ENCODE measurements around the gene LHX8. TPM values are rescaled to one million over a fixed set of nuclear protein-coding genes. Genes with fewer than 3 reads are reported as not detected.
A peak's percentile ranks its signal among the peaks of the same experiment; 100 is the strongest.
"Not testable (repeated sequence)": the region's sequence is repeated elsewhere in the genome, so short reads cannot be mapped to it uniquely, and the experiment has no call there.

The LHX8 gene
- total and polyA plus RNA-seq, 2 experiments from 2014 or later = not detected

DNA sequence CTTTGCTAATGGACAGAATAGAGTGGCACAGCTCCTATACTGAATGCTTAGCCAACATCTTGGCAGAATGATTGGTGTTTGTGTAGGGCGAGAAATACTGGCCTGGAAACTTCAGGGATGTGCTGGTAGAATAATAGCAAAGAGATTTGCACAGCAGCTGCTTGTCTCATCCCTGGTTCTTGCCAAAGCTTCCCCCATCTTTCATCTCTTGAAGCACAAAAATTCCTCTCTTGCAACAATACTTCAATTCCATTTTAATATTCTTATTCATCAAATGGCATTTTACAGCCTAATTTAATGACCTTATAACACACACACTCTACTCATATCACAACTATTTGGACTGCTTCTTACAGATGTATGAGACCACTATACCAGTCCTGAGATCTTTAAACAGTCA is 37.7 kb downstream of the LHX8 start:
- Histone ChIP-seq H4K20me1 (ENCODE audit: insufficient read depth) (no peaks in the 10 kb centered on the region), H3K4me3 (no peak overlapping the region), H3F3A (ENCODE audit: insufficient read depth) (no peaks in the 10 kb centered on the region), H3K4me1 (ENCODE audit: insufficient read depth) (no peaks in the 10 kb centered on the region), H3K9me3 (ENCODE audit: low read depth) (no peaks in the 10 kb centered on the region), H3K4me2 (ENCODE audit: unreplicated experiment) (no peak overlapping the region), H3K9me2 (ENCODE audit: insufficient read depth) (no peaks in the 10 kb centered on the region), H3K79me2 (ENCODE audit: insufficient read depth) (no peaks in the 10 kb centered on the region), H3K27me3 (replicated peaks; ENCODE audit: insufficient read depth) (no peaks in the 10 kb centered on the region), H3K9ac (no peak overlapping the region), H2AFZ (no peak overlapping the region), H3K36me3 (ENCODE audit: low read depth) (no peaks in the 10 kb centered on the region), H3K27ac (no peak overlapping the region)
- no peak for DNase-seq
- in situ Hi-C loops (cut with MboI) = no loop called here
- TF ChIP-seq EZH2phosphoT487 (IDR thresholded peaks at IDR 0.05; ENCODE audit: insufficient read depth, low read depth) (no peak), EZH2 (IDR thresholded peaks at IDR 0.05; ENCODE audit: insufficient read depth, poor library complexity, severe bottlenecking) (no peak)
- WGBS, 2 experiments (ENCODE audit: low coverage in 1 of 2, low lambda C conversion rate in 2 of 2, missing lambda C conversion rate in 2 of 2) = 0 to 17% methylated on average over 1 of the region's 1 CpG

DNA sequence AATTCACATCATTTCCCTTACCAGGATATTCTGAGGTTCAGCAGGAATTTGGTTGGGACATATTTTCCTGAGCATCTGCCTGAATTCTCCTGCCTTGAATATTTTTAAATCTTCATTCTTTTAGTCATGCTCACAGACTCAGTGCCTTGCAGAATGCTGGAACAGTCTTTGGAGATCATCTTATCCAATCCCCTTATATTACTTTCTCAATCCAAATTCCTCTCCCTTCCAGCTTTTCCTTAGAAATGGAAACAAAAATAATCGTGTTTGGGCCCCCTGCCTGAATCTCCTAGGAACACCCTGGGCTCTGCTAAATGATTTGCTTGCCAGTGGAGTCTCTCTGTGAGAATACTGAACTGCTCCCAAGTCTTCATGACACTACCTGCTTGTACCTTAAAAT is 38.4 kb downstream of the LHX8 start:
- no peak overlapping the region for H3K9ac ChIP-seq
- H3K27ac ChIP-seq = no peak overlapping the region
- H4K20me1 ChIP-seq (ENCODE audit: insufficient read depth) = no peaks in the 10 kb centered on the region
- H3K4me1 ChIP-seq (ENCODE audit: insufficient read depth) = no peaks in the 10 kb centered on the region
- TF ChIP-seq EZH2phosphoT487 (IDR thresholded peaks at IDR 0.05; ENCODE audit: insufficient read depth, low read depth) (no peak), EZH2 (IDR thresholded peaks at IDR 0.05; ENCODE audit: insufficient read depth, poor library complexity, severe bottlenecking) (no peak)
- no peaks in the 10 kb centered on the region for H3K36me3 ChIP-seq (ENCODE audit: low read depth)
- no peaks in the 10 kb centered on the region for H3K27me3 ChIP-seq (replicated peaks; ENCODE audit: insufficient read depth)
- DNase-seq = peak; percentile 7
- H3K9me2 ChIP-seq (ENCODE audit: insufficient read depth) = no peaks in the 10 kb centered on the region
- H3F3A ChIP-seq (ENCODE audit: insufficient read depth) = no peaks in the 10 kb centered on the region
- no peak overlapping the region for H3K4me3 ChIP-seq
- no peak overlapping the region for H2AFZ ChIP-seq
- in situ Hi-C loops (cut with MboI) = no loop called here
- H3K9me3 ChIP-seq (ENCODE audit: low read depth) = no peaks in the 10 kb centered on the region
- H3K79me2 ChIP-seq (ENCODE audit: insufficient read depth) = no peaks in the 10 kb centered on the region
- 0 to 4% methylated on average over 1 of the region's 1 CpG for WGBS, 2 experiments (ENCODE audit: low coverage in 1 of 2, low lambda C conversion rate in 2 of 2, missing lambda C conversion rate in 2 of 2)
- H3K4me2 ChIP-seq (ENCODE audit: unreplicated experiment) = no peak overlapping the region

DNA sequence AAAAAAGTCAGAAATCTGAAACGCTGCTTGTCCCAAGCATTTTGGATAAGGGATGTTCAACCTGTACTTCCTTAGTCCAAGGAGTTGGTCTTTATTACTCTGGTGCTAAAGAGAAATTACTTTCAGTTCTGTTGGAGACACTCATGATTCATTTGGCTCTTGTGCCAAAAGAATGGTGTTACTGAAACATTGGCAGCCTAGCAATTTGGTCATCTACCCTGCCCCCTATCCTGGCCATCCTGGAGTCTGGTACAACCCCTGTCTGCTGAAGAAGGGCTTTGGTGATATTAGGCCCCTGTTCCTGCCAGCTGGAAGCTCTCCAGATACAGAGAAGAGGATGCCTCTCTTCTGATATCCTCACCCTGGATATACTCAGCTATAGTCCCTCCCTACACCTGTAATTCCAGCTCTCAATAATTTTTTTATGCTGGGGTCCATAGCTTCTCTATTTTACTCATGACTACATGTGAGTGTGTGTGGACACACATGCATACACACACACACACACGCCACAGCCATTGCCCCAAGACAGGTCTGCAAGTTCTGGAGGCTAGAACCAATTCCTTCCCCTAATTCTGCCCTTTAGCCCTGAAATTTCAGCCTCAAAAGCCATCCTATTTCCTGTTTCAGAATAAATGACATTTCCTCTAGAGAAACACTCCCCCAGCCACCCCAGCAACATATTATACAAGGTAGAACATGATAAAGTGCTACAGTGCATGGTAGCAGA is 40.0 kb downstream of the LHX8 start:
- Histone ChIP-seq H3K27me3 (replicated peaks; ENCODE audit: insufficient read depth) (no peaks in the 10 kb centered on the region), H3K4me3 (no peak overlapping the region), H3K27ac (no peak overlapping the region), H3K79me2 (ENCODE audit: insufficient read depth) (no peaks in the 10 kb centered on the region), H3K9me3 (ENCODE audit: low read depth) (no peaks in the 10 kb centered on the region), H2AFZ (no peak overlapping the region), H3F3A (ENCODE audit: insufficient read depth) (no peaks in the 10 kb centered on the region), H3K4me1 (ENCODE audit: insufficient read depth) (no peaks in the 10 kb centered on the region), H3K9me2 (ENCODE audit: insufficient read depth) (no peaks in the 10 kb centered on the region), H3K36me3 (ENCODE audit: low read depth) (no peaks in the 10 kb centered on the region), H3K4me2 (ENCODE audit: unreplicated experiment) (no peak overlapping the region), H4K20me1 (ENCODE audit: insufficient read depth) (no peaks in the 10 kb centered on the region), H3K9ac (no peak overlapping the region)
- TF ChIP-seq EZH2phosphoT487 (IDR thresholded peaks at IDR 0.05; ENCODE audit: insufficient read depth, low read depth) (no peak), EZH2 (IDR thresholded peaks at IDR 0.05; ENCODE audit: insufficient read depth, poor library complexity, severe bottlenecking) (no peak)
- 13 to 20% methylated on average over 2 of the region's 2 CpGs for WGBS, 2 experiments (ENCODE audit: low coverage in 1 of 2, low lambda C conversion rate in 2 of 2, missing lambda C conversion rate in 2 of 2)
- in situ Hi-C loops (cut with MboI) = no loop called here
- DNase-seq = peak; percentile 8

DNA sequence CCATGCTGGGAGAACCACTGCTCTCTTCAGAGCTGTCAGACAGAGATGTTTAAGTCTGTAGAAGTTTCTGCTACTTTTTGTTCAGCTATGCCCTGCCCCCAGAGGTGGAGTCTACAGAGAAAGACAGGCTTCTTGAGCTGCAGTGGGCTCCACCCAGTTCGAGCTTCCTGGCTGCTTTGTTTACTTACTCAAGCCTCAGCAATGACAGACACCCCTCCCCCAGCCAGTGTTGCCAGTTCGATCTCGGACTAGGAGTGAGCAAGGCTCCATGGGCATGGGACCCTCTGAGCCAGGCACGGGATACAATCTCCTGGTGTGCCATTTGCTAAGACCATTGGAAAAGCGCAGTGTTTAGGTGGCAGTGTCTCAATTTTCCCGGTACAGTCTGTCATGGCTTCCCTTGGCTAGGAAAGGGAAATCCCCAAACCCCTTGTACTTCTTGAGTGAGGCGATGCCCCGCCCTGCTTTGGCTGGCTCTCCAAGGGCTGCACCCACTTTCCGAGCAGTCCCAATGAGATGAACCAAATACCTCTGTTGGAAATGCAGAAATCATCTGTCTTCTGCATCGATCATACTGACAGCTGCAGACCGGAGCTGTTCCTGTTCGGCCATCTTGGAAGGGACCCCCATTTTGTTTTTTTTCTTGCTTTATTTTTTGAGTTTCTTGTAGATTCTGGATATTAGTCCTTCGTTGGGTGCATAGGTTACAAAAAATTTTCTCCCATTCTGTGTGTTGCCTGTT is 47.2 kb downstream of the LHX8 start:
- not testable (repeated sequence) for H3K27me3 ChIP-seq (replicated peaks; ENCODE audit: insufficient read depth); H2AFZ ChIP-seq

More for the DNA sequence above, 47.2 kb downstream of the LHX8 start:
- in situ Hi-C loops (cut with MboI); H3K9me2 ChIP-seq (ENCODE audit: insufficient read depth); H4K20me1 ChIP-seq (ENCODE audit: insufficient read depth); H3K36me3 ChIP-seq (ENCODE audit: low read depth); H3K4me1 ChIP-seq (ENCODE audit: insufficient read depth); H3K4me2 ChIP-seq (ENCODE audit: unreplicated experiment); H3K9ac ChIP-seq; DNase-seq; H3K27ac ChIP-seq; H3K79me2 ChIP-seq (ENCODE audit: insufficient read depth); H3K9me3 ChIP-seq (ENCODE audit: low read depth); H3K4me3 ChIP-seq; H3F3A ChIP-seq (ENCODE audit: insufficient read depth): not testable (repeated sequence)
- 28 to 34% methylated on average over 13 of the region's 13 CpGs for WGBS, 2 experiments (ENCODE audit: low coverage in 1 of 2, low lambda C conversion rate in 2 of 2, missing lambda C conversion rate in 2 of 2)

Data from GM23248 (cell line).